Measurements from ENCODE around the gene ODAD2. TPM values are rescaled to one million over a fixed set of nuclear protein-coding genes. Genes with fewer than 3 reads are reported as not detected.

Gene ODAD2
- total RNA-seq, 1 experiment from 2014 or later, result 4.1 TPM

DNA sequence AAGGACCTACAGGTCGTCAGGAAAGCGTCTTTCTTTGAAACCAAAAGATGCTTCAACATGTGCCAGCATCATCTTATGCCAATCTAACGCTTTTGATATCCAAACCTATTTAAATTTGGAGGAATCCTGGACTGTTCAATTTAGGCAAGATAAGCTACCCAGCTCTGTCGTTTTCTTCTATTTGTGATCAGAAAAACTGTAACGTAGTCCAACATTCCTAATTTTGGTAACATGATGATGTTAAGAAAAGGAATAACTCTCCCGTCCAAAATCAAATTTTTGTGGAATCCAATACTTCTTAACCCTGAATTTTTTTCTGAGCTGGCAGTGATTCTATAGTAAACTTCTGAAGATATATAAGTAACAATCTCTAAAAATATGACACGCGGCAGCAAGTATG is 160.0 kb downstream of the ODAD2 start (continued):
- no peak for TF ChIP-seq ARID4B (CRISPR knock-in tag; IDR thresholded peaks at IDR 0.05; ENCODE audit: borderline replicate concordance)
- TF ChIP-seq TEAD4 (CRISPR knock-in tag; IDR thresholded peaks at IDR 0.05), result no peak

- CTCF ChIA-PET, result no interaction called here
- no peak for ATAC-seq
- Mint-ChIP-seq H3K27ac (no peak overlapping the region), H3K4me3 (no peak overlapping the region), H3K9me3 (peaks cover 7% of the 10 kb centered on the region), H3K36me3 (no peaks in the 10 kb centered on the region), H3K4me1 (no peaks in the 10 kb centered on the region), H3K27me3 (ENCODE audit: low read depth) (no peaks in the 10 kb centered on the region)
- DNase-seq (ENCODE audit: low spot score), result no peak
- TF ChIP-seq ZNF416 (CRISPR knock-in tag; IDR thresholded peaks at IDR 0.05) (no peak), NFYB (CRISPR knock-in tag; conservative IDR thresholded peaks at IDR 0.05; ENCODE audit: low read depth) (no peak), JUN (CRISPR knock-in tag; IDR thresholded peaks at IDR 0.05) (no peak), TEAD1 (CRISPR knock-in tag; IDR thresholded peaks at IDR 0.05) (no peak), RELA (CRISPR knock-in tag; IDR thresholded peaks at IDR 0.05; ENCODE audit: borderline replicate concordance) (no peak), ERG (CRISPR knock-in tag; IDR thresholded peaks at IDR 0.05) (no peak), HMGXB4 (CRISPR knock-in tag; IDR thresholded peaks at IDR 0.05) (no peak), ZNF396 (CRISPR knock-in tag; IDR thresholded peaks at IDR 0.05; ENCODE audit: borderline replicate concordance) (no peak), FOXP1 (CRISPR knock-in tag; IDR thresholded peaks at IDR 0.05; ENCODE audit: borderline replicate concordance) (no peak), GTF2I (CRISPR knock-in tag; conservative IDR thresholded peaks at IDR 0.05) (no peak), ATF3 (CRISPR knock-in tag; conservative IDR thresholded peaks at IDR 0.05) (no peak), NFE2L1 (CRISPR knock-in tag; IDR thresholded peaks at IDR 0.05) (no peak), KAT7 (CRISPR knock-in tag; IDR thresholded peaks at IDR 0.05; ENCODE audit: borderline replicate concordance) (no peak), ESRRA (CRISPR knock-in tag; IDR thresholded peaks at IDR 0.05; ENCODE audit: borderline replicate concordance) (no peak), SMAD3 (CRISPR knock-in tag; IDR thresholded peaks at IDR 0.05; ENCODE audit: borderline replicate concordance) (no peak), FOXK1 (CRISPR knock-in tag; IDR thresholded peaks at IDR 0.05) (no peak), TCF7 (CRISPR knock-in tag; IDR thresholded peaks at IDR 0.05; ENCODE audit: low read depth) (no peak), CDX4 (CRISPR knock-in tag; IDR thresholded peaks at IDR 0.05; ENCODE audit: borderline replicate concordance) (no peak), CREM (CRISPR knock-in tag; IDR thresholded peaks at IDR 0.05) (no peak)
- TF ChIP-seq, protein P1, sequence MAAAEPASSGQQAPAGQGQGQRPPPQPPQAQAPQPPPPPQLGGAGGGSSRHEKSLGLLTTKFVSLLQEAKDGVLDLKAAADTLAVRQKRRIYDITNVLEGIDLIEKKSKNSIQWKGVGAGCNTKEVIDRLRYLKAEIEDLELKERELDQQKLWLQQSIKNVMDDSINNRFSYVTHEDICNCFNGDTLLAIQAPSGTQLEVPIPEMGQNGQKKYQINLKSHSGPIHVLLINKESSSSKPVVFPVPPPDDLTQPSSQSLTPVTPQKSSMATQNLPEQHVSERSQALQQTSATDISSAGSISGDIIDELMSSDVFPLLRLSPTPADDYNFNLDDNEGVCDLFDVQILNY (CRISPR knock-in tag; IDR thresholded peaks at IDR 0.05), result no peak
- POLR2A ChIA-PET, result no interaction called here
These were observed 160.5 kb downstream of the ODAD2 start for GRCh38 chr10:27838361-27838760.

Measured in WTC11 (cell line).